ENCODE data around the gene PRR7. TPM values are rescaled to one million over a fixed set of nuclear protein-coding genes. Genes with fewer than 3 reads are reported as not detected.

The PRR7 gene
- total and polyA plus RNA-seq, 2 of the 13 experiments (the other 11 are each of a cell fraction or from before 2014, with no cell fraction given) = 4.8 to 5.0 TPM

DNA sequence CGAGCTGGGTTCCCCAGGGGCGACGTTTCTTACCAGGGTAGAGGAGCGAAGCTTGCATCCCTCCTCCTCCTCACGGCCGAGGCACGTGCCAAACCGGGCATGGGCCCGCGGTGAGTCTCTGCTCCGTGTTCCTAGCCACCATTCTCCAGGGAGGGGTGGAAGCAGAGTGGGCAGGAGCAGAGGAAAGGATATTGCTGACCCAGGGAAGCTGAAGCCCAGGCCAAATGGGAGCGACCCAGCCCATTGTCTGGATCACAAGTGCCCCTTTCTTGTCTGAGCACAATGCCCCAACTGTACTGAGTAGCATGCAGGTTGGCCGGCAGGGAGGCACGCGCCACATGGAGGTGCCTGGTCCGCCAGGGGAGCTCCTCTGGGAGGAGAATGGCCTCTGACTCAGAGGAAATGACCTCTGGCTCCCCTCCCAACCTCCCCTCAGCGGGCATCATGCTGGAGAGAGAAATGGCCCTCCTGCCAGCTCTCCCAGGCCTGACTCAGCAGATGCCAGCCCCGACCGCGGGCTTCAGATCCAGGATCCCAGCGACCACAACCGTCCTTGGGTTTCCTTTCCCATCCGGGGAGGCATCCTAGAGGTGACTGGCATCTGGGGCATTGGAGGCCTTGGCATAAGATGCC, 1.1 kb downstream of the PRR7 start (continued):
- TF ChIP-seq, protein P1, sequence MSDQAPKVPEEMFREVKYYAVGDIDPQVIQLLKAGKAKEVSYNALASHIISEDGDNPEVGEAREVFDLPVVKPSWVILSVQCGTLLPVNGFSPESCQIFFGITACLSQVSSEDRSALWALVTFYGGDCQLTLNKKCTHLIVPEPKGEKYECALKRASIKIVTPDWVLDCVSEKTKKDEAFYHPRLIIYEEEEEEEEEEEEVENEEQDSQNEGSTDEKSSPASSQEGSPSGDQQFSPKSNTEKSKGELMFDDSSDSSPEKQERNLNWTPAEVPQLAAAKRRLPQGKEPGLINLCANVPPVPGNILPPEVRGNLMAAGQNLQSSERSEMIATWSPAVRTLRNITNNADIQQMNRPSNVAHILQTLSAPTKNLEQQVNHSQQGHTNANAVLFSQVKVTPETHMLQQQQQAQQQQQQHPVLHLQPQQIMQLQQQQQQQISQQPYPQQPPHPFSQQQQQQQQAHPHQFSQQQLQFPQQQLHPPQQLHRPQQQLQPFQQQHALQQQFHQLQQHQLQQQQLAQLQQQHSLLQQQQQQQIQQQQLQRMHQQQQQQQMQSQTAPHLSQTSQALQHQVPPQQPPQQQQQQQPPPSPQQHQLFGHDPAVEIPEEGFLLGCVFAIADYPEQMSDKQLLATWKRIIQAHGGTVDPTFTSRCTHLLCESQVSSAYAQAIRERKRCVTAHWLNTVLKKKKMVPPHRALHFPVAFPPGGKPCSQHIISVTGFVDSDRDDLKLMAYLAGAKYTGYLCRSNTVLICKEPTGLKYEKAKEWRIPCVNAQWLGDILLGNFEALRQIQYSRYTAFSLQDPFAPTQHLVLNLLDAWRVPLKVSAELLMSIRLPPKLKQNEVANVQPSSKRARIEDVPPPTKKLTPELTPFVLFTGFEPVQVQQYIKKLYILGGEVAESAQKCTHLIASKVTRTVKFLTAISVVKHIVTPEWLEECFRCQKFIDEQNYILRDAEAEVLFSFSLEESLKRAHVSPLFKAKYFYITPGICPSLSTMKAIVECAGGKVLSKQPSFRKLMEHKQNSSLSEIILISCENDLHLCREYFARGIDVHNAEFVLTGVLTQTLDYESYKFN (CRISPR knock-in tag; conservative IDR thresholded peaks at IDR 0.05) = peak; percentile 44
- peak; percentile 89 for TF ChIP-seq NR2F6 (IDR thresholded peaks at IDR 0.05)
- TF ChIP-seq NR2F6 (CRISPR knock-in tag; IDR thresholded peaks at IDR 0.05) = peak; percentile 93
- TF ChIP-seq ZNF230 (CRISPR knock-in tag; IDR thresholded peaks at IDR 0.05) = no peak
- TF ChIP-seq ZNF264 (CRISPR knock-in tag; IDR thresholded peaks at IDR 0.05) = no peak
- TF ChIP-seq ZNF432 (CRISPR knock-in tag; IDR thresholded peaks at IDR 0.05; ENCODE audit: borderline replicate concordance) = no peak
- peak; percentile 23 for TF ChIP-seq PTBP1 (IDR thresholded peaks at IDR 0.05; ENCODE audit: low read depth, low read length, poor library complexity, severe bottlenecking)
- TF ChIP-seq ZNF547 (CRISPR knock-in tag; IDR thresholded peaks at IDR 0.05) = peak; percentile 33; the same call in 1 of the 2 replicates
- no peak for TF ChIP-seq TP53 (CRISPR knock-in tag; conservative IDR thresholded peaks at IDR 0.05)
- no peak for TF ChIP-seq MATR3 (CRISPR knock-in tag; IDR thresholded peaks at IDR 0.05)
- no peak for TF ChIP-seq ZNF562 (CRISPR knock-in tag; IDR thresholded peaks at IDR 0.05; ENCODE audit: borderline replicate concordance)
- TF ChIP-seq, protein P2, sequence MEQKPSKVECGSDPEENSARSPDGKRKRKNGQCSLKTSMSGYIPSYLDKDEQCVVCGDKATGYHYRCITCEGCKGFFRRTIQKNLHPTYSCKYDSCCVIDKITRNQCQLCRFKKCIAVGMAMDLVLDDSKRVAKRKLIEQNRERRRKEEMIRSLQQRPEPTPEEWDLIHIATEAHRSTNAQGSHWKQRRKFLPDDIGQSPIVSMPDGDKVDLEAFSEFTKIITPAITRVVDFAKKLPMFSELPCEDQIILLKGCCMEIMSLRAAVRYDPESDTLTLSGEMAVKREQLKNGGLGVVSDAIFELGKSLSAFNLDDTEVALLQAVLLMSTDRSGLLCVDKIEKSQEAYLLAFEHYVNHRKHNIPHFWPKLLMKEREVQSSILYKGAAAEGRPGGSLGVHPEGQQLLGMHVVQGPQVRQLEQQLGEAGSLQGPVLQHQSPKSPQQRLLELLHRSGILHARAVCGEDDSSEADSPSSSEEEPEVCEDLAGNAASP (CRISPR knock-in tag; IDR thresholded peaks at IDR 0.05; ENCODE audit: borderline replicate concordance) = peak; percentile 37; the same call in 1 of the 2 replicates
- TF ChIP-seq IRX3 (CRISPR knock-in tag; IDR thresholded peaks at IDR 0.05; ENCODE audit: borderline replicate concordance, low read depth) = no peak
- no peak for TF ChIP-seq ZNF207 (IDR thresholded peaks at IDR 0.05; ENCODE audit: borderline replicate concordance)
- TF ChIP-seq DNMT1 (CRISPR knock-in tag; IDR thresholded peaks at IDR 0.05) = no peak
- TF ChIP-seq ELF3 (CRISPR knock-in tag; IDR thresholded peaks at IDR 0.05) = peak; percentile 55; the same call in 1 of the 2 replicates
- TF ChIP-seq SOX6 (IDR thresholded peaks at IDR 0.05) = no peak
- peak; percentile 87 for TF ChIP-seq SOX6 (CRISPR knock-in tag; IDR thresholded peaks at IDR 0.05)
- no peak for TF ChIP-seq MBD4 (IDR thresholded peaks at IDR 0.05; ENCODE audit: borderline replicate concordance, low read length)
- TF ChIP-seq ZNF205 (CRISPR knock-in tag; IDR thresholded peaks at IDR 0.05) = peak; percentile 88
- no peak for TF ChIP-seq ZNF615 (CRISPR knock-in tag; IDR thresholded peaks at IDR 0.05; ENCODE audit: borderline replicate concordance)
- peak; percentile 55; the same call in 1 of the 2 replicates for TF ChIP-seq PHF8 (CRISPR knock-in tag; IDR thresholded peaks at IDR 0.05)
- TF ChIP-seq, protein P3, sequence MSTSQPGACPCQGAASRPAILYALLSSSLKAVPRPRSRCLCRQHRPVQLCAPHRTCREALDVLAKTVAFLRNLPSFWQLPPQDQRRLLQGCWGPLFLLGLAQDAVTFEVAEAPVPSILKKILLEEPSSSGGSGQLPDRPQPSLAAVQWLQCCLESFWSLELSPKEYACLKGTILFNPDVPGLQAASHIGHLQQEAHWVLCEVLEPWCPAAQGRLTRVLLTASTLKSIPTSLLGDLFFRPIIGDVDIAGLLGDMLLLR (CRISPR knock-in tag; IDR thresholded peaks at IDR 0.05) = peak; percentile 29; the same call in 1 of the 2 replicates
- TF ChIP-seq, protein P4, sequence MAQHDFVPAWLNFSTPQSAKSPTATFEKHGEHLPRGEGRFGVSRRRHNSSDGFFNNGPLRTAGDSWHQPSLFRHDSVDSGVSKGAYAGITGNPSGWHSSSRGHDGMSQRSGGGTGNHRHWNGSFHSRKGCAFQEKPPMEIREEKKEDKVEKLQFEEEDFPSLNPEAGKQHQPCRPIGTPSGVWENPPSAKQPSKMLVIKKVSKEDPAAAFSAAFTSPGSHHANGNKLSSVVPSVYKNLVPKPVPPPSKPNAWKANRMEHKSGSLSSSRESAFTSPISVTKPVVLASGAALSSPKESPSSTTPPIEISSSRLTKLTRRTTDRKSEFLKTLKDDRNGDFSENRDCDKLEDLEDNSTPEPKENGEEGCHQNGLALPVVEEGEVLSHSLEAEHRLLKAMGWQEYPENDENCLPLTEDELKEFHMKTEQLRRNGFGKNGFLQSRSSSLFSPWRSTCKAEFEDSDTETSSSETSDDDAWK (CRISPR knock-in tag; IDR thresholded peaks at IDR 0.05) = no peak
- TF ChIP-seq FOXA1 (IDR thresholded peaks at IDR 0.05) = no peak
- no peak for TF ChIP-seq FOXA1 (CRISPR knock-in tag; IDR thresholded peaks at IDR 0.05)

Data from HepG2 (cell line).